HepG2 (cell line): ENCODE measurements around the gene IRS1. TPM values are rescaled to one million over a fixed set of nuclear protein-coding genes. Genes with fewer than 3 reads are reported as not detected.
A peak's percentile ranks its signal among the peaks of the same experiment; 100 is the strongest.

Experiments used
- ARID4A ChIP-seq: sonication (generic); formaldehyde crosslinking; IDR thresholded peaks from 2 replicates; pipeline ENCODE4 v1.5.0; 2020; ENCODE audit warnings: mild to moderate bottlenecking, missing genetic modification reagents, borderline replicate concordance
- DPF2 ChIP-seq: sonication (generic); formaldehyde crosslinking; IDR thresholded peaks from 2 replicates; pipeline ENCODE4 v1.4.0; 2020; ENCODE audit warnings: mild to moderate bottlenecking, low read depth, missing genetic modification reagents, borderline replicate concordance
- GABPA ChIP-seq, 2 experiments: IDR thresholded peaks; 2 replicates each; pipeline ENCODE4 v1.6.1; 2011 to 2016; ENCODE audit warnings: low read depth in 2 of 2, low read length in 1 of 2, missing biosample characterization in 1 of 2, missing genetic modification characterization in 1 of 2
- NFIC ChIP-seq: IDR thresholded peaks from 2 replicates; pipeline ENCODE4 v1.6.1; 2012; ENCODE audit warnings: mild to moderate bottlenecking, low read length, inconsistent platforms
- ZBTB21 ChIP-seq: sonication (generic); formaldehyde crosslinking; IDR thresholded peaks from 2 replicates; pipeline ENCODE4 v1.4.0; 2020; ENCODE audit warnings: missing genetic modification reagents
- ZFP36L1 ChIP-seq: sonication (generic); formaldehyde crosslinking; IDR thresholded peaks from 2 replicates; pipeline ENCODE4 v1.8.0; 2022; ENCODE audit warnings: mild to moderate bottlenecking, missing genetic modification reagents, moderate library complexity
- ZNF605 ChIP-seq: sonication (generic); formaldehyde crosslinking; IDR thresholded peaks from 2 replicates; pipeline ENCODE4 v1.8.0; 2022; ENCODE audit warnings: mild to moderate bottlenecking, missing genetic modification reagents
- polyA plus RNA-seq, 8 experiments: library from polyadenylated mRNA; depleted of rRNA in 3 of 8; stranded (reverse) in 7 of 8; unstranded in 1 of 8; fragments of >200 nt; fragmentation: Illumina TruSeq in 4 of 8; extraction: Trizol in 4 of 8; gene quantifications; 2 replicates each; pipeline versions ENCODE4 v1.2.1 to v1.2.3, GENCODE V29; 2011 to 2016; ENCODE audit warnings: low read depth in 4 of 8, missing spikeins in 1 of 8, mixed read lengths in 1 of 8; ENCODE audit not compliant: insufficient read depth in 1 of 8
- total RNA-seq, 5 experiments: library from RNA; depleted of rRNA; stranded (reverse); fragments of >200 nt; fragmentation: Illumina TruSeq; extraction: Trizol; gene quantifications; 2 replicates each; pipeline ENCODE4 v1.2.3, GENCODE V29; 2016; ENCODE audit warnings: low read depth in 1 of 5
- TF ChIP-seq, protein P1 (sequence below), 2 experiments: fragments of 450-650 bp in 1 of 2; sonication (generic) in 1 of 2; formaldehyde crosslinking in 1 of 2; IDR thresholded peaks; 2 replicates each; pipeline versions ENCODE4 v1.6.1 to v1.8.0; 2016 to 2022; ENCODE audit warnings: antibody characterized with exemption in 1 of 2, mild to moderate bottlenecking in 1 of 2, missing genetic modification reagents in 1 of 2
- TF ChIP-seq, protein P2 (sequence below): sonication (generic); formaldehyde crosslinking; IDR thresholded peaks from 2 replicates; pipeline ENCODE4 v1.8.1; 2022; ENCODE audit warnings: low read depth, mild to moderate bottlenecking, missing genetic modification reagents

IRS1 gene
- total and polyA plus RNA-seq, 2 of the 13 experiments (the other 11 are each of a cell fraction or from before 2014, with no cell fraction given) = 8.7 to 9.0 TPM

GRCh38 chr2:226760412-226761194 lies 39.0 kb downstream of the IRS1 start (continued):
- peak; percentile 32; the same call in 1 of the 2 replicates for TF ChIP-seq ARID4A
- TF ChIP-seq ZBTB21 (CRISPR knock-in tag) = no peak
- TF ChIP-seq, protein P1, sequence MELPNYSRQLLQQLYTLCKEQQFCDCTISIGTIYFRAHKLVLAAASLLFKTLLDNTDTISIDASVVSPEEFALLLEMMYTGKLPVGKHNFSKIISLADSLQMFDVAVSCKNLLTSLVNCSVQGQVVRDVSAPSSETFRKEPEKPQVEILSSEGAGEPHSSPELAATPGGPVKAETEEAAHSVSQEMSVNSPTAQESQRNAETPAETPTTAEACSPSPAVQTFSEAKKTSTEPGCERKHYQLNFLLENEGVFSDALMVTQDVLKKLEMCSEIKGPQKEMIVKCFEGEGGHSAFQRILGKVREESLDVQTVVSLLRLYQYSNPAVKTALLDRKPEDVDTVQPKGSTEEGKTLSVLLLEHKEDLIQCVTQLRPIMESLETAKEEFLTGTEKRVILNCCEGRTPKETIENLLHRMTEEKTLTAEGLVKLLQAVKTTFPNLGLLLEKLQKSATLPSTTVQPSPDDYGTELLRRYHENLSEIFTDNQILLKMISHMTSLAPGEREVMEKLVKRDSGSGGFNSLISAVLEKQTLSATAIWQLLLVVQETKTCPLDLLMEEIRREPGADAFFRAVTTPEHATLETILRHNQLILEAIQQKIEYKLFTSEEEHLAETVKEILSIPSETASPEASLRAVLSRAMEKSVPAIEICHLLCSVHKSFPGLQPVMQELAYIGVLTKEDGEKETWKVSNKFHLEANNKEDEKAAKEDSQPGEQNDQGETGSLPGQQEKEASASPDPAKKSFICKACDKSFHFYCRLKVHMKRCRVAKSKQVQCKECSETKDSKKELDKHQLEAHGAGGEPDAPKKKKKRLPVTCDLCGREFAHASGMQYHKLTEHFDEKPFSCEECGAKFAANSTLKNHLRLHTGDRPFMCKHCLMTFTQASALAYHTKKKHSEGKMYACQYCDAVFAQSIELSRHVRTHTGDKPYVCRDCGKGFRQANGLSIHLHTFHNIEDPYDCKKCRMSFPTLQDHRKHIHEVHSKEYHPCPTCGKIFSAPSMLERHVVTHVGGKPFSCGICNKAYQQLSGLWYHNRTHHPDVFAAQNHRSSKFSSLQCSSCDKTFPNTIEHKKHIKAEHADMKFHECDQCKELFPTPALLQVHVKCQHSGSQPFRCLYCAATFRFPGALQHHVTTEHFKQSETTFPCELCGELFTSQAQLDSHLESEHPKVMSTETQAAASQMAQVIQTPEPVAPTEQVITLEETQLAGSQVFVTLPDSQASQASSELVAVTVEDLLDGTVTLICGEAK (IDR thresholded peaks at IDR 0.05) = no peak
- TF ChIP-seq, protein P1 (CRISPR knock-in tag; IDR thresholded peaks at IDR 0.05) = peak; percentile 35; the same call in 1 of the 2 replicates
- TF ChIP-seq, protein P2, sequence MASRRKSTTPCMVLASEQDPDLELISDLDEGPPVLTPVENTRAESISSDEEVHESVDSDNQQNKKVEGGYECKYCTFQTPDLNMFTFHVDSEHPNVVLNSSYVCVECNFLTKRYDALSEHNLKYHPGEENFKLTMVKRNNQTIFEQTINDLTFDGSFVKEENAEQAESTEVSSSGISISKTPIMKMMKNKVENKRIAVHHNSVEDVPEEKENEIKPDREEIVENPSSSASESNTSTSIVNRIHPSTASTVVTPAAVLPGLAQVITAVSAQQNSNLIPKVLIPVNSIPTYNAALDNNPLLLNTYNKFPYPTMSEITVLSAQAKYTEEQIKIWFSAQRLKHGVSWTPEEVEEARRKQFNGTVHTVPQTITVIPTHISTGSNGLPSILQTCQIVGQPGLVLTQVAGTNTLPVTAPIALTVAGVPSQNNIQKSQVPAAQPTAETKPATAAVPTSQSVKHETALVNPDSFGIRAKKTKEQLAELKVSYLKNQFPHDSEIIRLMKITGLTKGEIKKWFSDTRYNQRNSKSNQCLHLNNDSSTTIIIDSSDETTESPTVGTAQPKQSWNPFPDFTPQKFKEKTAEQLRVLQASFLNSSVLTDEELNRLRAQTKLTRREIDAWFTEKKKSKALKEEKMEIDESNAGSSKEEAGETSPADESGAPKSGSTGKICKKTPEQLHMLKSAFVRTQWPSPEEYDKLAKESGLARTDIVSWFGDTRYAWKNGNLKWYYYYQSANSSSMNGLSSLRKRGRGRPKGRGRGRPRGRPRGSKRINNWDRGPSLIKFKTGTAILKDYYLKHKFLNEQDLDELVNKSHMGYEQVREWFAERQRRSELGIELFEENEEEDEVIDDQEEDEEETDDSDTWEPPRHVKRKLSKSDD (CRISPR knock-in tag) = 0 out of 2 replicates have a peak, but pooled peaks have one; percentile 52
- TF ChIP-seq GABPA (IDR thresholded peaks at IDR 0.05; ENCODE audit: low read depth, low read length) = no peak
- TF ChIP-seq GABPA (CRISPR knock-in tag; IDR thresholded peaks at IDR 0.05; ENCODE audit: low read depth) = no peak
- peak; percentile 88 for TF ChIP-seq DPF2 (CRISPR knock-in tag)
- peak; percentile 61; the same call in 1 of the 2 replicates for TF ChIP-seq ZNF605 (CRISPR knock-in tag)
- no peak; the same call in 1 of the 2 replicates for TF ChIP-seq ZFP36L1 (CRISPR knock-in tag)
- TF ChIP-seq NFIC = peak; percentile 85
